ENCODE data around the gene ADARB1.
"Not testable (repeated sequence)": the region's sequence is repeated elsewhere in the genome, so short reads cannot be mapped to it uniquely, and the experiment has no call there.

The ADARB1 gene

DNA sequence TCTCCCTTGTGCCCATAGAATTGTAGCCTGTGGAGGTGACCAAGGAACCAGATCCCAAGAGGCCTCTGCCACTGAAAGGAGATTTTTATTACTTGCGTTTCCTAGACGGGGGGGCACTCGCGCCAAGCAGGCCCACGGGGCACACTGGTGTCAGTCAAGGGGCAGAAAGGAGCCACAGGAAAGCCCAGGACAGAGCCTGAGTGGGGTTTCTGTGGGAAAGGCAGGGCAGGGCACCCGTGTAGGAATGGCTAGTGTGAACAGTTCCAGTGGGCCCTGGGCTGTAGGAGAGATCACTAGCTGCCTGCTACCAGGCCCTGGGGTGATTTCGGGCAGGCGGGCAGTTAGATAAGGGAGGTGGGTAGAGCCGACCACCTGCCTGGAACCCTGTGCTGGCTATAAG is 70.8 kb downstream of the ADARB1 start:
- no peak overlapping the region for H3K4me3 ChIP-seq (ENCODE audit: low read depth, low read length)
- POLR2A ChIA-PET, result no interaction called here
- no peaks in the 10 kb centered on the region for H3K4me1 ChIP-seq (ENCODE audit: control insufficient read depth, insufficient read depth, low read length)
- CTCF ChIA-PET, result interaction anchor here (0.6 to 0.8 kb wide), 2 partner anchors 9 to 63 kb away, joined by 3 read pairs; no protein-coding TSS in a partner anchor
- no peak for TF ChIP-seq ZNF354C (tag by site-specific recombination; IDR thresholded peaks at IDR 0.05; ENCODE audit: borderline replicate concordance, low read depth)
- TF ChIP-seq ZNF777 (tag by site-specific recombination; IDR thresholded peaks at IDR 0.05; ENCODE audit: borderline replicate concordance), result no peak
- no peak for TF ChIP-seq ZNF148 (tag by site-specific recombination; IDR thresholded peaks at IDR 0.05; ENCODE audit: borderline replicate concordance)
- TF ChIP-seq ZBTB6 (tag by site-specific recombination; IDR thresholded peaks at IDR 0.05), result no peak
- no peak for TF ChIP-seq ZFP41 (tag by site-specific recombination; IDR thresholded peaks at IDR 0.05; ENCODE audit: borderline replicate concordance)
- no peak for TF ChIP-seq ZNF184 (tag by site-specific recombination; IDR thresholded peaks at IDR 0.05)
- TF ChIP-seq, protein P1, sequence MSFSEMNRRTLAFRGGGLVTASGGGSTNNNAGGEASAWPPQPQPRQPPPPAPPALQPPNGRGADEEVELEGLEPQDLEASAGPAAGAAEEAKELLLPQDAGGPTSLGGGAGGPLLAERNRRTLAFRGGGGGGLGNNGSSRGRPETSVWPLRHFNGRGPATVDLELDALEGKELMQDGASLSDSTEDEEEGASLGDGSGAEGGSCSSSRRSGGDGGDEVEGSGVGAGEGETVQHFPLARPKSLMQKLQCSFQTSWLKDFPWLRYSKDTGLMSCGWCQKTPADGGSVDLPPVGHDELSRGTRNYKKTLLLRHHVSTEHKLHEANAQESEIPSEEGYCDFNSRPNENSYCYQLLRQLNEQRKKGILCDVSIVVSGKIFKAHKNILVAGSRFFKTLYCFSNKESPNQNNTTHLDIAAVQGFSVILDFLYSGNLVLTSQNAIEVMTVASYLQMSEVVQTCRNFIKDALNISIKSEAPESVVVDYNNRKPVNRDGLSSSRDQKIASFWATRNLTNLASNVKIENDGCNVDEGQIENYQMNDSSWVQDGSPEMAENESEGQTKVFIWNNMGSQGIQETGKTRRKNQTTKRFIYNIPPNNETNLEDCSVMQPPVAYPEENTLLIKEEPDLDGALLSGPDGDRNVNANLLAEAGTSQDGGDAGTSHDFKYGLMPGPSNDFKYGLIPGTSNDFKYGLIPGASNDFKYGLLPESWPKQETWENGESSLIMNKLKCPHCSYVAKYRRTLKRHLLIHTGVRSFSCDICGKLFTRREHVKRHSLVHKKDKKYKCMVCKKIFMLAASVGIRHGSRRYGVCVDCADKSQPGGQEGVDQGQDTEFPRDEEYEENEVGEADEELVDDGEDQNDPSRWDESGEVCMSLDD (tag by site-specific recombination; IDR thresholded peaks at IDR 0.05), result no peak
- no peak for TF ChIP-seq ATF2 (tag by site-specific recombination; IDR thresholded peaks at IDR 0.05; ENCODE audit: low read depth)
- no peak for TF ChIP-seq ZNF747 (tag by site-specific recombination; IDR thresholded peaks at IDR 0.05)
- TF ChIP-seq ZSCAN23 (tag by site-specific recombination; IDR thresholded peaks at IDR 0.05), result no peak
- TF ChIP-seq ZNF660 (tag by site-specific recombination; IDR thresholded peaks at IDR 0.05), result no peak
- no peak for TF ChIP-seq ZNF157 (tag by site-specific recombination; IDR thresholded peaks at IDR 0.05)
- no peak for TF ChIP-seq ZSCAN16 (tag by site-specific recombination; IDR thresholded peaks at IDR 0.05)
- TF ChIP-seq ZBTB7A (tag by site-specific recombination; IDR thresholded peaks at IDR 0.05; ENCODE audit: low read depth), result no peak
- TF ChIP-seq ZNF132 (tag by site-specific recombination; IDR thresholded peaks at IDR 0.05; ENCODE audit: borderline replicate concordance), result no peak
- no peak for TF ChIP-seq ZNF292 (tag by site-specific recombination; IDR thresholded peaks at IDR 0.05; ENCODE audit: borderline replicate concordance, low read depth)
- TF ChIP-seq, protein P2, sequence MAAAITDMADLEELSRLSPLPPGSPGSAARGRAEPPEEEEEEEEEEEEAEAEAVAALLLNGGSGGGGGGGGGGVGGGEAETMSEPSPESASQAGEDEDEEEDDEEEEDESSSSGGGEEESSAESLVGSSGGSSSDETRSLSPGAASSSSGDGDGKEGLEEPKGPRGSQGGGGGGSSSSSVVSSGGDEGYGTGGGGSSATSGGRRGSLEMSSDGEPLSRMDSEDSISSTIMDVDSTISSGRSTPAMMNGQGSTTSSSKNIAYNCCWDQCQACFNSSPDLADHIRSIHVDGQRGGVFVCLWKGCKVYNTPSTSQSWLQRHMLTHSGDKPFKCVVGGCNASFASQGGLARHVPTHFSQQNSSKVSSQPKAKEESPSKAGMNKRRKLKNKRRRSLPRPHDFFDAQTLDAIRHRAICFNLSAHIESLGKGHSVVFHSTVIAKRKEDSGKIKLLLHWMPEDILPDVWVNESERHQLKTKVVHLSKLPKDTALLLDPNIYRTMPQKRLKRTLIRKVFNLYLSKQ (tag by site-specific recombination; IDR thresholded peaks at IDR 0.05; ENCODE audit: borderline replicate concordance), result no peak
- TF ChIP-seq ZNF560 (tag by site-specific recombination; IDR thresholded peaks at IDR 0.05; ENCODE audit: borderline replicate concordance), result no peak
- H3K9me3 ChIP-seq (ENCODE audit: control insufficient read depth, insufficient read depth, low read depth, low read length), result no peaks in the 10 kb centered on the region
- no peaks in the 10 kb centered on the region for H3K36me3 ChIP-seq (ENCODE audit: control insufficient read depth in 2 of 2, insufficient read depth in 1 of 2, low read length in 2 of 2)
- no peak overlapping the region for H3K27ac ChIP-seq (ENCODE audit: extremely low read depth, low read depth, low read length)

DNA sequence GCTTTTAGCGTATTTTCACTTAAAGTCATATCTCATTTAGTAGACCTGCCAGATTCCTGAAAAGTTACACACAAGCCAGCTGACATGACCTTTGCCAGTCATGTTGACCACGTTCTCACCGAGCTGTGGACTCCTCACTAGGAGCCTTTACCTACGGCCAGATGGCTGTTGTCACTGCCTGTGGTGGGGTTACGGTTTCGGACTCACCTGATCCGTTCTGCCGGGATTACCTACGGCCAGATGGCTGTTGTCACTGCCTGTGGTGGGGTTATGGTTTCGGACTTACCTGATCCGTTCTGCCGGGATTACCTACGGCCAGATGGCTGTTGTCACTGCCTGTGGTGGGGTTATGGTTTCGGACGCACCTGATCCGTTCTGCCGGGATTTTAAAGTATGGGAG is 71.5 kb downstream of the ADARB1 start:
- POLR2A ChIA-PET; H3K27ac ChIP-seq (ENCODE audit: extremely low read depth, low read depth, low read length): not testable (repeated sequence)
- CTCF ChIA-PET, result interaction anchor here (0.6 to 8.9 kb wide), 3 partner anchors 8 to 63 kb away, joined by 3 to 97 read pairs (median 4); no protein-coding TSS in a partner anchor

More for the DNA sequence above, 71.5 kb downstream of the ADARB1 start:
- H3K4me1 ChIP-seq (ENCODE audit: control insufficient read depth, insufficient read depth, low read length); H3K36me3 ChIP-seq (ENCODE audit: control insufficient read depth in 2 of 2, insufficient read depth in 1 of 2, low read length in 2 of 2); H3K4me3 ChIP-seq (ENCODE audit: low read depth, low read length); H3K9me3 ChIP-seq (ENCODE audit: control insufficient read depth, insufficient read depth, low read depth, low read length): not testable (repeated sequence)
